Daoy (cell line): Measurements from ENCODE around the gene SDHA. TPM values are rescaled to one million over a fixed set of nuclear protein-coding genes. Genes with fewer than 3 reads are reported as not detected.
"Not testable (repeated sequence)": the region's sequence is repeated elsewhere in the genome, so short reads cannot be mapped to it uniquely, and the experiment has no call there.

ENCODE experiments used
- DNase-seq: peaks from one replicate; pipeline ENCODE4 v3.0.0-alpha.2; 2015; ENCODE audit warnings: low read depth
- total RNA-seq: library from RNA; depleted of rRNA; stranded (reverse); fragments of >200 nt; shearing (Covaris generic); gene quantifications from 2 replicates; pipeline ENCODE4 v1.2.3, GENCODE V29; 2014; rRNA removed

The SDHA gene
- total RNA-seq, 1 experiment from 2014 or later = 97.6 TPM

DNA sequence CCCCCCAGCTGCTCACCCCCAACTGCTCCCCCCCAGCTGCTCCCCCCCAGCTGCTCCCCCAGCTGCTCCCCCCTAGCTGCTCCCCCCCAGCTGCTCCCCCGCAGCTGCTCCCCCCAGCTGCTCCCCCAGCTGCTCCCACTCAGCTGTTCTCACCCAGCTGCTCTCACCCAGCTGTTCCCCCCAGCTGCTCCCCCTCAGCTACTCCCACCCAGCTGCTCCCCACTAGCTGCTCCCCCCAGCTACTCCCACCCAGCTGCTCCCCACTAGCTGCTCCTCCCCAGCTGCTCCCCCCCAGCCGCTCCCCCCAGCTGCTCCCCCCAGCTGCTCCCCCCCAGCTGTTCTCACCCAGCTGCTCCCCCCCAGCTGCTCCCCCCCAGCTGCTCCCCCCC, 80.6 kb downstream of the SDHA start:
- no peak for DNase-seq

GRCh38 chr5:299921-300320, 81.8 kb downstream of the SDHA start:
- not testable (repeated sequence) for DNase-seq

DNA sequence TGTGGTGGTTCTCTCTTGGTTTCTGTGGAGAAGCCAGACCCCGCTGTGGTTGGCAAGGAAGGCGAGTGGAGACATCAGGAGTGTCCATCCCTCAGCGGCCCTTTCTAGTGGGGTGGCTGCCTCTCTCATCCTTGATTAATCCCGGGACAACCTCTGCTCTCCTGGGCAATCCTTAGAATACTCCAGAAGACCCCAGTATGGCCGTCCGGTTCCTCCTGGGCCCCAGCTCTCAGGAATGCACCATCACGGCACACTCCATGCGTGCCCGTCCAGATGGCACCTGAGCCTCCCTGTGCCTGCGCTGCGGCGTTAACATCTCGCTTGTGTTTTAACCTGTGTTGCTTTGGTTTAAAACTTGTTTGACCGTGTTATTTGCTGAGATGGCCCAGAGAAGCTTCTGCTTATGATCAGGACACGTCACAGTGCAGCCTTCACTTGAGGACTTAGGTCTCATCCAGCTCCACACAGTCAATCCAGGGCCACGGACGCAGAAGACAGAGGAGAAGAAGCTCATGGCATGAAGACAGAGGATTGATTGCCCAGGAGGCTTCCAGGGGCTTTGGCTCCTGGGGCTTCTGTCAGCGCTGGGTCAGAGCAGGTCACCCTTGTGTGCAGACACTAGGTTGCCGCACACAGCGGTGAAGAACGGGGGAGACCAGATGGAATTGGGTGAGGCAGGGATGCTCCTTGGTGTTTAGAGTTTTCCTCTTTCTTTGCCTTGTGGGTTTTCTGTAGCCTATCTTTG, 82.7 kb downstream of the SDHA start:
- not testable (repeated sequence) for DNase-seq

DNA sequence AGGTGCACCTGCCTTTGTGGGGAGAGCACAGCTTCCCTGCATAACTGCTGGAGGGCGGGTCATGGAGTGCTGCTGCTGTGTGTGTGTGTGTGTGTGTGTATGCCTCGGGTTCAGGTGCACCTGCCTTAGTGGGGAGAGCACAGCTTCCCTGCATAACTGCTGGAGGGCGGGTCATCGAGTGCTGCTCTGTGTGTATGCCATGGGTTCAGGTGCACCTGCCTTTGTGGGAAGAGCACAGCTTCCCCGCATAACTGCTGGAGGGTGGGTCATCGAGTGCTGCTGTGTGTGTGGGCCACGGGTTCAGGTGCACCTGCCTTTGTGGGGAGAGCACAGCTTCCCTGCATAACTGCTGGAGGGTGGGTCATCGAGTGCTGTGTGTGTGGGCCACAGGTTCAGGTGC, 84.3 kb downstream of the SDHA start:
- not testable (repeated sequence) for DNase-seq

DNA sequence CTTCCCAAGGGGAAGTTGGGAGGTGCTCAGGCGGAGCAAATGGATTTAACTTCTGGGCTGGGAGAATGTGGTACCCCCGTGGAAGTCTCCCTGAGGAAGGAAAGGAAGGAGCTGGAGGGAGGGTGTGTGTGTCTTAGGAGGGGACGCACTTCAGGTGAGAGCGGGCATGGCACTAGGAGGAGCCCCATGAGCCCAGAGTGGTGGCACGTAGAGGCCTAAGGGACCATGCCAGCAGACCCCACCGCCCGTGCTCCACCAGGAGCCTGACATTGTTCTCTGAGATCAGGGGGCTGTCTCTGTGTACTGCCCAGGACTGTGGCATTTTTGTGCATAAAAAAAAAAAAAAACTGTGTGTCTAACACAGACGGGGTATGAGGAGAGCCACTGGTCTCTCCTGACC, 84.8 kb downstream of the SDHA start:
- no peak for DNase-seq

DNA sequence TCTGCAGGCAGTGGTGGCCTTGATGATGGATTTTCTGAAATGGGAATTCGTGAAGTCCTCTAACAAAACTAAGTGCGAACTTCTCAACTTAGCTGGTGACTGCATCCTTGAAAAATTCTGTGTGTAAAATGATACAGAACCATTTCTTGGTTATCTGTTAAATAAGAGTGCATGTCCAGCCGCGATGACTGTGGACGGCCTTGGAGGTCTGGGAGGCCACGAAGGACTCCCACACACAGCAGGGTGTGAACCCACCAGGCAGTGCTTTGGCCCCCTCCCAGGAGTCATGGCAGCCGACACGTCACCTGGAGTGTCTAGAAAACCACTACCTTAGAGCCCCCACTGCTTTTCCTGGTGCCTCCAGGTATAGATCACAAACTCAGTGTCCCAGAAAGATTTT, 85.6 kb downstream of the SDHA start:
- not testable (repeated sequence) for DNase-seq

DNA sequence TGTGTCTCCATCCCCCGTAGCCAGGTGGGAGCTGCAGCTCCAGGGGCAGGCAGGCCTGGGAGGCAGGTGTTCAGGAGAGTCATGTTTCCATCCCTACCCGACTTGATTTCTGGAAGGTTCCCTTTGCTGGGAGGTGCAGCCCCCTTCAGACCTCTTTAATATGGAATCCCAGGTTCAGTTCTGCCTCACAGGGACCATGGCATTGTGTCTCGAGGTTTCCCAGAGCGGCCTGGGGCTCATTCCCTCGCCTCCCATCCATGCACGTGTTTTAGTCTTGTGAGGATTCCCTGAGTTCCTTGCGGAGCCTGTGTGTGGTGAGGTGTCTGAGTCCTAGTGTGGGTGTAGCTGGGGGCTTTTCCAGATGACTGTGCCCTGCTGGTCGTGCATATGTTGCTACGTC, 86.9 kb downstream of the SDHA start:
- no peak for DNase-seq

- DNase-seq = no peak
Measured at GRCh38 chr5:305459-305858, 87.3 kb downstream of the SDHA start.

DNA sequence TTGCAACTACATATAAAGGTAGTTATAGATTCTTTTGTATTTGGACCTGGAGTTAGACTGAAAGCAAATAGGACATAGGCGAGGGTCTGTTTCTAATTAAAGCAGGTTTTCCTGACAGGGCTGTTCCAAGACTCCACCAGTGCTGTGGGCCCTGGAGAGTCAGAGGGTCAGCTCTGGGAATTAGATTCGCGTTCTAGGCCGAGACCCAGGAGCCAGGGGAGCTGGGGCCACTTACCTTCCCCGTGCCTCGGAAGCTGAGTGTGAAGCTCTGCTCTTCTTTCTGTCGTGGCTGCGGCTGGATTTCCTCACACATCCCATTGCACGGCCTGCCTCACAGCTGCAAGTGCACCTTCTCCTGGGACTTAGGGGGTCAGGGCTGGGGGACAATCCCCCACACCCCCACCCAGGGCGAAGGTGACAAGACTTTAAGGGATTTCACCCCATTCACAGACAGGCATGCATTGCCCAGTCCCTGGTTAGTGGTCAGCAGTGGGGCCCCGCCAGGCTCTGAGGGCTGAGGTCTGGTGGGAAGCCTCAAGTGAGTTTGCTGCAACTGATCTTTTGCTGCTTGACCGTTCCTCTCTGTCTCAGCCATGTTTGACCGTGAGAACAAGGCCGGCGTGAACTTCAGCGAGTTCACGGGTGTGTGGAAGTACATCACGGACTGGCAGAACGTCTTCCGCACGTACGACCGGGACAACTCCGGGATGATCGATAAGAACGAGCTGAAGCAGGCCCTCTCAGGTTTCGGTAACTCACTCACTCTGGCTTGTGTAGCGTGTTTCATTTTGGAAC, 88.1 kb downstream of the SDHA start:
- DNase-seq = no peak

Other genes starting within 250 kb of the SDHA start
- 9.0 and 13.5 TPM in 2 replicates for gene PLEKHG4B, start 126.2 kb upstream of the SDHA start, total RNA-seq
- gene LRRC14B, start 26.8 kb upstream of the SDHA start, total RNA-seq = not detected in 2 replicates
- 2.3 and 4.1 TPM in 2 replicates for gene CCDC127, start 167 bp upstream of the SDHA start, total RNA-seq
- gene PDCD6, start 53.3 kb downstream of the SDHA start, total RNA-seq = 92.0 and 96.2 TPM in 2 replicates
- gene AHRR, start 103.4 kb downstream of the SDHA start, total RNA-seq = 15.3 and 26.0 TPM in 2 replicates
- 32.3 and 35.7 TPM in 2 replicates for gene EXOC3, start 224.9 kb downstream of the SDHA start, total RNA-seq